Endothelial cell of umbilical vein (primary cell): ENCODE results near the gene ZNRD2. TPM values are rescaled to one million over a fixed set of nuclear protein-coding genes. Genes with fewer than 3 reads are reported as not detected.

Source experiments
- BruUV-seq: library from RNA; stranded (reverse); fragments of 400-500 nt; replicated peaks from 2 replicates; lab custom pipeline; 2021; lab: Mats Ljungman, UMichigan
- CTCF ChIA-PET: fragments of 300-600, 350-600 bp; sonication (Branson Sonifier 250); formaldehyde crosslinking; loops from one replicate; lab custom pipeline; 2021; ENCODE audit warnings: antibody characterized with exemption, inconsistent platforms; lab: Charles Lee
- POLR2A ChIA-PET: fragments of 300-600, 350-600 bp; sonication (Branson Sonifier 250); formaldehyde crosslinking; loops from one replicate; lab custom pipeline; 2021; ENCODE audit warnings: antibody characterized with exemption, inconsistent platforms; lab: Charles Lee
- DNase-seq: peaks from one replicate; pipeline ENCODE4 v3.0.0-alpha.2; 2011; ENCODE audit warnings: low read depth, low spot score
- FAIRE-seq: peaks from 2 replicates; lab custom pipeline; 2011; peaks lifted over from hg19 to GRCh38; lab: Jason Lieb, UNC
- H2AFZ ChIP-seq: 2 replicates; pipeline ENCODE4 v1.6.0; 2012; ENCODE audit warnings: low read depth, low read length, control low read depth, inconsistent platforms
- H3K27ac ChIP-seq: 2 replicates; pipeline ENCODE4 v1.5.1; 2011; ENCODE audit warnings: low read depth, mild to moderate bottlenecking, control low read depth, low read length, moderate library complexity; ENCODE audit not compliant: insufficient read depth
- H3K27me3 ChIP-seq, 2 experiments: 2 replicates each; pipeline versions ENCODE4 v1.6.0 to v1.6.1; 2011; ENCODE audit warnings: low read length in 2 of 2, mixed read lengths in 1 of 2; ENCODE audit not compliant: control insufficient read depth in 2 of 2, insufficient read depth in 2 of 2
- H3K36me3 ChIP-seq, 2 experiments: 2 replicates in 1 of 2; 3 replicates in 1 of 2; pipeline ENCODE4 v1.5.1; 2011; ENCODE audit warnings: low read length in 2 of 2, mild to moderate bottlenecking in 1 of 2, moderate library complexity in 1 of 2; ENCODE audit not compliant: control insufficient read depth in 2 of 2, insufficient read depth in 2 of 2; ENCODE audit errors: extremely low read depth in 1 of 2
- H3K4me1 ChIP-seq: 3 replicates; pipeline ENCODE4 v1.5.1; 2011; ENCODE audit warnings: mild to moderate bottlenecking, low read length; ENCODE audit not compliant: control insufficient read depth, insufficient read depth; ENCODE audit errors: extremely low read depth
- H3K4me2 ChIP-seq: 2 replicates; pipeline ENCODE4 v1.6.1; 2011; ENCODE audit warnings: low read length, control low read depth, mixed read lengths; ENCODE audit not compliant: insufficient read depth
- H3K4me3 ChIP-seq, 3 experiments: fragments of 200-600 bp in 1 of 3; sonication (generic), shearing (Covaris generic) in 1 of 3; replicated peaks in 1 of 3; 2 replicates each; pipeline ENCODE4 v1.5.1; 2011 to 2016; ENCODE audit warnings: control low read depth in 3 of 3, low read length in 3 of 3, mild to moderate bottlenecking in 2 of 3, inconsistent platforms in 1 of 3, low read depth in 1 of 3, moderate library complexity in 1 of 3; ENCODE audit not compliant: insufficient read depth in 1 of 3
- H3K79me2 ChIP-seq: 2 replicates; pipeline ENCODE4 v1.6.0; 2012; ENCODE audit warnings: low read length, inconsistent platforms; ENCODE audit not compliant: control insufficient read depth, insufficient read depth
- H3K9ac ChIP-seq: replicated peaks from 2 replicates; pipeline ENCODE3; 2011; ENCODE audit warnings: low read length, control low read depth; ENCODE audit not compliant: insufficient read depth; ENCODE audit errors: extremely low read depth
- H3K9me1 ChIP-seq: replicated peaks from 3 replicates; pipeline ENCODE4 v1.6.0; 2011; ENCODE audit warnings: mild to moderate bottlenecking, low read length; ENCODE audit not compliant: control insufficient read depth, insufficient read depth; ENCODE audit errors: extremely low read depth
- H3K9me3 ChIP-seq: replicated peaks from 2 replicates; pipeline ENCODE4 v1.5.1; 2012; ENCODE audit warnings: low read length, inconsistent platforms; ENCODE audit not compliant: control insufficient read depth, insufficient read depth
- H4K20me1 ChIP-seq: replicated peaks from 2 replicates; pipeline ENCODE3; 2011; ENCODE audit warnings: mild to moderate bottlenecking, low read length; ENCODE audit not compliant: control insufficient read depth, insufficient read depth; ENCODE audit errors: extremely low read depth
- CTCF ChIP-seq, 2 donors: IDR thresholded peaks; 1 replicate in 1 of 2; 2 replicates in 1 of 2; pipeline ENCODE4 v1.5.1; 2011; ENCODE audit warnings: low read length in 2 of 2, mild to moderate bottlenecking in 2 of 2, moderate library complexity in 2 of 2, control low read depth in 1 of 2, inconsistent platforms in 1 of 2, low read depth in 1 of 2; ENCODE audit not compliant: insufficient read depth in 1 of 2; ENCODE audit errors: extremely low read depth in 1 of 2
- EZH2 ChIP-seq: IDR thresholded peaks from 2 replicates; pipeline ENCODE4 v1.6.1; 2012; ENCODE audit warnings: borderline replicate concordance, low read depth, mild to moderate bottlenecking, moderate library complexity, low read length, inconsistent platforms; ENCODE audit not compliant: severe bottlenecking
- FOS ChIP-seq: IDR thresholded peaks from 2 replicates; pipeline ENCODE4 v1.6.1; 2011; ENCODE audit warnings: mild to moderate bottlenecking, low read length, moderate library complexity, borderline replicate concordance; ENCODE audit not compliant: insufficient read depth
- GATA2 ChIP-seq: IDR thresholded peaks from 2 replicates; pipeline ENCODE4 v1.7.0; 2011; ENCODE audit warnings: low read depth, mild to moderate bottlenecking, moderate library complexity, mixed read lengths, low read length; ENCODE audit not compliant: insufficient read length, insufficient read depth
- JUN ChIP-seq: IDR thresholded peaks from 2 replicates; pipeline ENCODE4 v1.6.1; 2011; ENCODE audit warnings: borderline replicate concordance, low read depth; ENCODE audit not compliant: insufficient read length, insufficient read depth
- MAX ChIP-seq: IDR thresholded peaks from 2 replicates; pipeline ENCODE4 v1.6.1; 2011; ENCODE audit not compliant: insufficient read depth, insufficient read length
- MYC ChIP-seq: IDR thresholded peaks from one replicate; pipeline ENCODE4 v1.6.1; 2011; ENCODE audit warnings: mild to moderate bottlenecking, low read depth, low read length
- POLR2A ChIP-seq: IDR thresholded peaks from 2 replicates; pipeline ENCODE4 v1.6.1; 2012; ENCODE audit warnings: low read depth, mild to moderate bottlenecking, control low read depth, low read length
- POLR2AphosphoS5 ChIP-seq: IDR thresholded peaks from 2 replicates; pipeline ENCODE4 v1.6.1; 2012; ENCODE audit warnings: low read depth, mild to moderate bottlenecking, control low read depth, low read length, moderate library complexity; ENCODE audit not compliant: insufficient read depth
- dilution Hi-C: fragments of 300-500 bp; cut with MboI; formaldehyde crosslinking; loops from one replicate; pipeline ENCODE4 v1.15.0; 2019; ENCODE audit warnings: low sequenced_read_pairs; ENCODE audit not compliant: extremely low pct_ligation_motif_present
- intact Hi-C: fragments of 100-400 bp; cut with micrococcal nuclease; formaldehyde crosslinking; loops from one replicate; pipeline ENCODE4 v1.10.0; 2022
- polyA plus RNA-seq, 4 experiments: library from polyadenylated mRNA; depleted of rRNA in 3 of 4; stranded (reverse) in 3 of 4; unstranded in 1 of 4; fragments of >200 nt; gene quantifications; 2 replicates each; pipeline versions ENCODE4 v1.2.1 to v1.2.3, GENCODE V29; 2011 to 2012; ENCODE audit warnings: missing spikeins in 1 of 4
- total RNA-seq: library from RNA; stranded (reverse); gene quantifications from 2 replicates; pipeline ENCODE4 v1.2.3, GENCODE V29; 2021

Gene ZNRD2
- total and polyA plus RNA-seq, 2 donors (not counting 3 experiments of a cell fraction or from before 2014, with no cell fraction given): 40.8 to 96.7 TPM

GRCh38 chr11:65558002-65558929 lies 12.0 kb upstream of the ZNRD2 start, which contains the start of gene LTBP3:
LTBP3 (minus strand) TSS chr11:65558359; CDS start chr11:65557959, 400 bp downstream.
- Histone ChIP-seq H3K36me3 (no peaks in the 10 kb centered on the region), H3K4me1 (peaks cover 60% of the 10 kb centered on the region), H3K27ac (peak within 1 kb of the TSS; percentile 78), H3K4me2 (peak within 1 kb of the TSS; percentile 68), H3K27me3 (no peaks in the 10 kb centered on the region), H3K4me3 (peak within 1 kb of the TSS; percentile 25 to 52 (median 48)), H3K79me2 (peaks cover 22% of the 10 kb centered on the region), H3K9me3 (no peaks in the 10 kb centered on the region), H2AFZ (no peak within 1 kb of the TSS), H3K9ac (peak within 1 kb of the TSS; percentile 61), H4K20me1 (no peaks in the 10 kb centered on the region), H3K9me1 (no peaks in the 10 kb centered on the region)
- TF ChIP-seq EZH2 (no peak), MYC (no peak), FOS (no peak), CTCF (IDR thresholded peaks at IDR 0.05; ENCODE audit: extremely low read depth in 1 of 2, insufficient read depth in 1 of 2, low read depth in 1 of 2, low read length in 2 of 2) (no peak), JUN (no peak), POLR2A (peak; percentile 62), MAX (no peak), POLR2AphosphoS5 (peak; percentile 85), GATA2 (no peak)
- POLR2A ChIA-PET: interaction anchor here (1.3 kb wide), 1 partner anchor 18 kb away, joined by 3 read pairs; no protein-coding TSS in a partner anchor
- CTCF ChIA-PET: interaction anchor here (1.5 to 4.3 kb wide), 5 partner anchors 9 to 30 kb away, joined by 5 to 54 read pairs (median 17); partner anchors contain the start of genes FAM89B and ZNRD2
- no TSS peak for BruUV-seq
- DNase-seq (peak; percentile 84), FAIRE-seq (peak; percentile 91)
- intact Hi-C loops: loop anchor here (1.0 kb wide), 1 partner anchor 16 kb away; no protein-coding TSS in a partner anchor
- dilution Hi-C loops: no loop called here
